HPDE6-E6E7 (cell line): ENCODE results near the gene OR2L3.
"Not testable (repeated sequence)": the region's sequence is repeated elsewhere in the genome, so short reads cannot be mapped to it uniquely, and the experiment has no call there.

Experiments used
- DNase-seq: peaks from one replicate; pipeline ENCODE4 v3.0.0; 2011; ENCODE audit warnings: missing footprints; ENCODE audit errors: extremely low spot score

Gene OR2L3, protein sequence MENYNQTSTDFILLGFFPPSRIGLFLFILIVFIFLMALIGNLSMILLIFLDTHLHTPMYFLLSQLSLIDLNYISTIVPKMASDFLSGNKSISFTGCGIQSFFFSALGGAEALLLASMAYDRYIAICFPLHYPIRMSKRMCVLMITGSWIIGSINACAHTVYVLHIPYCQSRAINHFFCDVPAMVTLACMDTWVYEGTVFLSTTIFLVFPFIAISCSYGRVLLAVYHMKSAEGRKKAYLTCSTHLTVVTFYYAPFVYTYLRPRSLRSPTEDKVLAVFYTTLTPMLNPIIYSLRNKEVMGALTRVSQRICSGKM

DNA sequence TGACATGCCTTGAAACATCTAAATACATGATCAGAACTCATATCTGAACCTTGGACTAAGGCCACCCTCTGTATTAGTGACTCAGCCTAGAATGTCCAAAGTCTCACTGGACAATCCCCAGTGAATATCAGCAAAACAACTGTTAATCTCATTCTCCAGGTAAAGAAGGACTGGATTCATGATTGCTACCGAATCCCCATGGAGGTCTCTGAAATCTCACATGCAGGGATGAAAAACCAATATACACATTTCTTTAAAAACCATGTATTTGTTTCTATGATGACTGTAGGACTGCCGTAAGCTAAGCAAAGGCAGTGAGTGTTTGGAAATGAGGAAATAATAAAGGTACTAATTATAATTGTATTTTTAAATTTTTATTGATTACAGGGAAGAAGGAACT is at the start of gene OR2L3:
OR2L3 (plus strand) TSS at position 301 of the 400 bp plus-strand sequence. CDS start 13,846 bp downstream, outside the sequence.
- DNase-seq = no peak

DNA sequence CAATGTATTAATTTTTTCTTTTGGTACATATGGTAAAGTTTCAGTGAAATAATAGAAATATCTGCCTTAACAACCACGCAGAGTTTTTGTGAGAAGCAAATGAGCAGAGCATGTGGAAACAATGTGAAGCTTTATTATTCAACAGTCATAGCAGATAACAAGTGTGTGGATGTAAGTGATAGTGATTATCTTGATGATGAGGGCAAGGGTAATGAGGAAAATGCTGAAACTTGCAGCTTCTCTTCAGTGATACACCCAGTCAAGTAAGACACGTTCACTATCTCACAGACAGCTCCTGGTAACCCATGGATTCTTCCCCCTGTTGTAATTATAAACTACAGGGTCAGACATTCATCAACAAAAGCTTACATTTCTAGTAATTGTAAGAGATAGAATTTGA is 47.8 kb upstream of the OR2L3 start:
- no peak for DNase-seq

DNA sequence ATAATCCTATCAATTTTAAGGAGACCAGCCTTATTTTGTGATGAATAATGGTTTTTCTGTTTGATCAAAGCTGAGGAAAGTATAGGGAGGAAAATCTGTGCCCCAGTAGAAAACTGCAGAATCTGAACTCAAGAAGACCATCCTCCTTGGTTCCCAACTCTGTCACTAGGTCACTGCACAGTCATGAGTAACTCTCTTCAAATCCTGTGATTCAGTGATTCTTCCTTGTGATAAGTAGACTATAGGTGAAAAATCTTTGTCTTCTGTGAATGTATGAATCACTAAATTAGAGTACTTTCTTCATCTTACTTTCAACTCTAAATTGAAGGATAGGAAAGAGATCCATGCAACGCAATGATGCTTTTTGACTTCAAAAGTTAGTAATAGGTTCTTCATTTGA is 46.5 kb upstream of the OR2L3 start:
- no peak for DNase-seq

DNA sequence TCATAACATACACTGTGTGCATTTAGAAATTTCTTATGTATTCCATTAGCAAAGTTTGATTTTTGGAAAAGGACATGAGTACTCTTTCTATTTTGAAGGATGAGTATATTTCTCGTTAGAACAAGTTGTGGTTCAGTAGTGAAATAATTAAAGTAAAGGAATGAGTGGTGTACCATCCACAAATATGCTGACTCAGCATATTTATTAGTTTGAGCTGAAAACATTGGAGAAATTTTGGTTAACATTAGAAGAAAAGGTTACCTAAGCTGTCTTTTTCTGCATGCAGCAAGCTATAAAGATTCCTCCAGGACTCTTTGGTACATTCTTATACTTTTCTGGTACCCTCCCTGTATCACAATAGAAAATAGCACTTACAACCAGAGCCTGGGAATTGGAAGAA is 38.9 kb upstream of the OR2L3 start:
- DNase-seq = no peak

DNA sequence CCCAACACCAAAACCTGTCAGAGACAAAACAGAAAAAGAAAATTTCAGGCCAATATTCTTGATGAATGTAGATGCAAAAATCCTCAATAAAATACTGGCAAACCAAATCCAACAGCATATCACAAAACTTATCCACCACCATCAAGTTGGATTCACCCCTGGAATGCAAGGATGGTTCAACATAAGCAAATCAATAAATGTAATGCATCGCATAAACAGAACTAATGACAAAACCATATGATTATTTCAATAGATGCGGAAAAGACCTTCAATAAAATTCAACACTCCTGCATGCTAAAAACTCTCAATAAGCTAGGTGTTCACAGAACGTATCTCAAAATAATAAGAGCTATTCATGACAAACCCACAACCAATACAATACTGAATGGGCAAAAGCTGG is 37.0 kb upstream of the OR2L3 start:
- no peak for DNase-seq

DNA sequence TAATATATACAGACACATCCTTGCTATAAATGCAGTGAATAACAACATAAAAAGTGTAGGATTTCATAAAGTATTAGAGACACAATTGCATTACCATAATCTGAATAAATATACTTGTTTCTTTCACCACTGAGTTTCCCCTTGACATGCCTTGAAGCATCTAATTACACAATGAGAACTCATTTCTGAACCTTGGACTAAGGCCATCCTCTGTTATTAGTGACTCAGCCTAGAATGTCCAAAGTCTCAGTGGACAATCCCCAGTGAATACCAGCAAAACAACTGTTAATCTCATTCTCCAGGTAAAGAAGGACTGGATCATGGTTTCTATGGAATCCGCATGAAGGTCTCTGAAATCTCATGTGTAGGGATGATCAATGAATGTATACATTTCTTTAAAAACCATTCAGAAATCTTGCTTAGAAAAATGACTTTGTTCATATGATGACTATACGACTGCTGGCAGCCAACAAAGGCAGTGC is 33.4 kb upstream of the OR2L3 start, which contains the start of gene OR2L5:
OR2L5 (plus strand) TSS at position 432 of the 482 bp plus-strand sequence. CDS start 8,288 bp downstream, outside the sequence.
- DNase-seq = no peak

DNA sequence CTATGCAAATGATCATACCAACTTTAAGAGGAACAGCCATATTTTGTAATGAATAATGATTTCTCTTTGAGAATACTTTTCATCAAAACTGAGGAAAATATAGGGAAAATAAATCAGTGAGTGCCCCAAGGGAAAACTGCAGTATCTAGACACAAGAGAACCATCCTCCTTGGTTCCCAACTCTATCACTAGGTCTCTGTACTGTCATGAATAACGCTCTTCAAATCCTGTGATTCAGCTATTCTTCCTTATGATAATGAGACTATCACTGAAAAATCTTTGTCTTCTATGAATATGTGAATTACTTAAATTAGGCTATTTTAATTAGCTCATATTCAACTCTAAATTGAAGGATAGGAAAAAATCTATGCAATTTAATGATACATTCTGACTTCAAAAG is 30.8 kb upstream of the OR2L3 start:
- DNase-seq = no peak

DNA sequence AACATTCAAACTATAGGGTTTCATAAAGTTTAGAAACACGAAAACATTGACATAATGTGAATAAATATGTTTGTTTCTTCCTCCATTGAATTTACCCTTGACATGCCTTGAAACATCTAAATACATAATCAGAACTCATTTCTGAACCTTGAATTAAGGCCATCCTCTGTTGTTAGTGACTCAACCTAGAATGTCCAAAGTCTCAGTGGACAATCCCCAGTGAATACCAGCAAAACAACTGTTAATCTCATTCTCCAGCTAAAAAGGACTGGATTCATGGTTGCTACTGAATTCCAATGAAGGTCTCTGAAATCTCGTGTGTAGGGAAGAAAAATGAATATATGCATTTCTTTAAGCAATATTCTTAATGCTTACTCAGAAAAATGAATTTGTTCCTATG is 16.9 kb upstream of the OR2L3 start, which contains the start of gene OR2L2:
OR2L2 (plus strand) TSS at position 301 of the 400 bp plus-strand sequence. CDS start 8,198 bp downstream, outside the sequence.
- no peak for DNase-seq

DNA sequence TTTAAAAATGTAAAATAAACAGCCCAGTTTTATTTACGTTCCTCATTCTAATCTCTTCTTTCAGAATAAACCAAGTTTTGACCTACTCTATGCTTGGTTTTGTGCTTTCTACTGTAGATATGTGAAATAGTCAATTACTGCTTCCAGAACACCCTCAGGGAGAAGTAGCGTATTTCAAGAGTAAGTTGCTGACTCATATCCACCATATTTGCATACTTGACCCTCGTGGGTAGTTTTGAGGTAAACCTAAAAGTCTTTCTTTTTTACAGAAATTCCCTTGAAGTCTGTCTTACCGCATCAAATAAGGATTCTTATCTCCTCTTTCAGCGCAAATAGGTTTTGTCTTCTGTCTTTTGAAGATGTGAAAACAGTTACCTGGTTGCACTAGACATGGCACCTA is 1.4 kb upstream of the OR2L3 start:
- DNase-seq = no peak

DNA sequence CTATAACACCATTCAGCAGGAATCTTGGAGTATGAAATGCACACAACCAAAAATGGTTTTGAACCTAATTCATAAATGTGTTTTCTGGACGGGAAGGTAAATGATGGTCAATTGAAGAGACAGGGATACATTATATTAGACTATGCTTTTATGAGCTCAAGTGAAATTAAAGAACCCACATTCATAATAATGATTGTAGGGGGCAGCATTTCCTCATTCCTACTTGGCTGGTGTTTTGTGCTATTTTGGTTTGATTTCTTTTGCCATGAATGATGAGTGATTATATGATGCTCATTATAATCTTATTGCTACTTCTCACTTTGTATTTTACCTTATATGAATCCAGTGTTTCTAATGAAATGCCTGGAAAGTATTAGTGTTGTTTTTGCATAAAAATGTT is 372 bp downstream of the OR2L3 start:
- no peak for DNase-seq

DNA sequence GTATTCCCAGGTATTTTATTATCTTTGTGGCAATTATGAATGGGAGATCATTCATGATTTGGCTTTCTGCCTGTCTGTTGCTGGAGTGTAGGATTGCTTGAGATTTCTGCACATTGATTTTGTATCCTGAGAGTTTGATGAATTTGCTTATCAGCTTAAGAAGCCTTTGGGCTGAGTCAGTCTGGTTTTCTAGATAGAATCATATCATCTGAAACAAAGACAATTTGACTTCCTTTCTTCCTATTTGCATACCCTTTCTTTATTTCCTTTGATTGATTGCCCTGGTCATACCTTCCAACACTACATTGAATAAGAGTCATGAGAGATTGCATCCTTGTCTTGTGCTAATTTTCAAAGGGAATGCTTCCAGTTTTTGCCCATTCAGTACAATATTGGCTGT is 8.0 kb downstream of the OR2L3 start:
- no peak for DNase-seq

DNA sequence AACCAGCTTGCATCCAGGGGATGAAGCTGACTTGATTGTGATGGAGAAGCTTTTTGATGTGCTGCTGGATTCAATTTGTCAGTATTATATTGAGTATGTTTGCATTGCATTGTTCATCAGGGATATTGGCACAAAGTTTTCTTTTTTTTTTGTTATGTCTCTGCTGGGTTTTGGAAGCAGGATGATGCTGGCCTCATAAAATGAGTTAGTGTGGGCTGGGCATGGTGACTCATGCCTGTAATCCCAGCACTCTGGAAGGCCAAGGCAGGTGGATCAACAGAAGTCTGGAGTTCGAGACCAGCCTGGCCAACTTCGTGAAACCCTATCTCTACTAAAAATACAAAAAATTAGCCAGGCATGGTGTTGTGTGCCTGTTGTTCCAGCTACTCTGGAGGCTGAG is 8.6 kb downstream of the OR2L3 start:
- DNase-seq = no peak

DNA sequence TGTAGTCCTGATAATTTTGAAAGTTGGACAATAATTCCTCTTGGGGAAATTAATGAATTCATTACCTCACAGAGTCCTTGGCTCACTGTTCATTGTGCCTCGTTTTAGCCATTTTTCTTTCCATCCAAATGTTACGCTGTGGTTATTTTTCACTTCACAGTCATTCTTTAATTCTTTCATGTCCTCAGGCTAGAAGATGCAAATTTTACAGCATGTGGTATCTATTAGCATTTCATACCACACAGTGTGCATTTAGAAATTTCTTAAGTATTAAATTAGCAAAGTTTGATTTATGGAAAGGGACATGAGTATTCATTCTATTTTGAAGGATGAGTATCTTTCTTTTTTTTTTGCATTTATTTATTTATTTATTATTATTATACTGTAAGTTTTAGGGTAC is 18.4 kb downstream of the OR2L3 start:
- DNase-seq = no peak

DNA sequence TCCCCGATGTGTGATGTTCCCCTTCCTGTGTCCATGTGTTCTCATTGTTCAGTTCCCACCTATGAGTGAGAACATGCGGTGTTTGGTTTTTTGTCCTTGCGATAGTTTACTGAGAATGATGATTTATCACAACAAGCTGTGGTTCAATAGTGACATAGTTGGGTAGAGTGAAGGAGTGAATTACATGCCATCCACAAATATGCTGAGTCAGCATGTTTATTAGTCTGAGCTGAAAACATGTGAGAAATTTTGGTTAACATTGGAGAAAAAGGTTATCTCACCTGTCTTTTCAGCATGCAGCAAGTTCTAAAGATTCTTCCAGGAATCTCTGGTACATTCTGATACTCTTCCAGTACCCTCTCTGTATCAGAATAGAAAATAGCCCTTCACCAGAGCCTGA is 19.0 kb downstream of the OR2L3 start:
- DNase-seq = no peak

DNA sequence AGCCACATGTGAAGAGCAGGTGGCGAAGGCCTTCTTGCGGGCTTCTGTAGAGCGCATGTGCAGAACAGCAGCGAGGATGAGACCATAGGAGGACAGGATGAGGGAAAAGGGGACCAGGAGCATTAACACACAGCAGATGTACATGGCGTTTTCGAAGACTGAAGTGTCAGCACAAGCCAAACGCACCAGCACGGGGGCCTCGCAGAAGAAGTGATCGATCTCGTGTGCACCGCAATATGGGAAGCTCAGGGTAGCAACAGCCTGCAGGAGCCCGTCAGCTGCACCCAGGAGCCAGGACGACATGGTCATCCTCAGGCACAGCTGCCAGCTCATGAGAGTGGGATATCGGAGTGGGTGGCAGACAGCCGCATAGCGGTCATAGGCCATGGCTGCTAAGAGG is 37.2 kb downstream of the OR2L3 start:
- not testable (repeated sequence) for DNase-seq

DNA sequence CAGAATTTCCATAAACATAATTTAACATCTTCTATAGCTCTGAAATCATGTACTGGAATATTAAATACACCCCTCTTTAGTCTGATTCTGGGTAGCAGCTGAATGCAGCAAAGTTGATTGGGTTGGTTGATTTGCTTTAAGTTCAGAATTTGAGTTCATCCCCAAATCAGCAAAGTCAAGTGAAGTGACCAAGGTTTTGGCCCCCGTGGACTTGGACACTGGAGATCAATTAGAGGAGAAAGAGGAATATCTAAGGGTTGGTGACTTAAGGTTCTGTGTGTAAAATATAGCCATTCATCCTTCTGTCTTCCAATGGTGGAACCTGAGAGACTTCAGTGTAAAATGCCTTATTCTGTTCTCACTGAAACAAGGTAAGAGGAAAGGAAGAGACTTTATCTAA is 48.2 kb downstream of the OR2L3 start, which contains the start of gene OR2L13:
OR2L13 (plus strand) TSS at position 301 of the 400 bp plus-strand sequence. CDS start 4,192 bp downstream, outside the sequence.
- no peak for DNase-seq

DNA sequence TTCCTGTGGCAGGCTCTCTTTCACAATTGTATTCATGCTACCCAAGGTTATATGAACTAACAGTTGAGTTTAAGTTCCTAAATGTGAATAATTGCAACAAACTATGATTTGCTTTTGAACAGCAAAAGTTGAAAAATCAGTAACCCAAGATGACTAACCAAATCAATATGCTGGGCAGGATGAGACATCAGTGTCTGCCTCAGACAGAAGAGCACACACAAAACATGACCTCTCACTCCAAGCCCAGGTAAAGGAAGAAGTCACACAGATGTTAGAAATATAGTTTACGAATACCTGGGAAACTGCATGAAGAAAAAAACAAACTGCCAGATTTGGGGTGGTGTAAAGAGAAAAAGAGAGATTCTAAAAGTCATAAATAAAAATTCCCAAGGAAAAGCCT is 51.9 kb downstream of the OR2L3 start:
- DNase-seq = no peak

DNA sequence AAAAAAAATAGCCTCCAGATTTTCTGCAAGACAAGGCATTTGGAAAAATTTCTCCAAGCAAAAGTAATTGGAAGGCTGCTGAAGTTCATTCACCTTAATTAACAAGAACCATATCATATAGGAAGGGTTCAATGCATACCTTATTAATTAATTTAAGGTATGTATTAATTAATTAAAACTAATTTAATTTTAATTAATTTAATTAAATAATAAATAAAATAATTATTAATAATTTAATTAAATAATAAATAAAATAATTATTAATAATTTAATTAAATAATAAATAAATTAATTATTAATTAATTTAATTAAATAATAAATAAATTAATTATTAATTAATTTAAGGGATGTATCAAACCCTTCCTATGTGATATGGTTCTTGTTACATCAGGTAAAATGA is 56.2 kb downstream of the OR2L3 start:
- no peak for DNase-seq

DNA sequence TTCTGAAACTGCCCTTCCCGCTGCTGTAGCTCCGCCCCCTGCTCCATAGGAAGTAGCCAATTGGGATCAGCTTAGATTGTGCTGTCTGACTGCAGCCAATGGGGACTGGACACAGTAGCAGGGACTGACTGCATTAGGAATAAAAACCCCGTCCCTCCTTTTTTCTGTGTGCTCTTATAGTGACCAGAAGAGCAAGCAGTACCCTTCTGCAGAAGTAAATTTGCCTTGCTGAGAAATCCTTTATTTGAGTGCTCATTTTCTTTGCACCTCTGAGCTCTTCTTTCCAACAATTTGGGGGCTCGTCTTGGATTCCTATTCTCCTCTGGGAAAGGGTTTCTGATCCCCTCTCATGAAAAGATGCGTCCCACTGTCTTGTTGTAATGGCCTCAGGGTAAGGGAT is 64.5 kb downstream of the OR2L3 start:
- no peak for DNase-seq
